Spleen (tissue), 7 donors: ENCODE data around the gene MED25.

Experiments
- POLR2AphosphoS5 ChIP-seq, 3 donors: sonication (generic); formaldehyde crosslinking; IDR thresholded peaks; one replicate each; pipeline ENCODE4 v1.5.1; 2017; ENCODE audit warnings: antibody characterized with exemption in 3 of 3
- TF ChIP-seq, protein P1 (sequence below), 11 experiments: fragments of 200-600 bp in 7 of 11; fragments of 450-650 bp in 4 of 11; sonication (generic) in 4 of 11; IDR thresholded peaks in 8 of 11; conservative IDR thresholded peaks in 3 of 11; 1 replicate in 7 of 11; 2 replicates in 4 of 11; pipeline versions ENCODE4 v1.4.0 to v1.8.0; 2016 to 2021; ENCODE audit warnings: antibody characterized with exemption in 11 of 11, inconsistent platforms in 4 of 11, mild to moderate bottlenecking in 1 of 11
- donor health status: DM: no; HTN: no; CAD: no; lungs with moderate emphysema.
- donor health status: DM: no; HTN: no; CAD: no.
- donor health status: DM: no; HTN: no; CAD: no.

GRCh38 chr19:49786376-49786820 is 31.7 kb upstream of the MED25 start:
- no peak for TF ChIP-seq POLR2AphosphoS5 (IDR thresholded peaks at IDR 0.05)
- TF ChIP-seq, protein P1, sequence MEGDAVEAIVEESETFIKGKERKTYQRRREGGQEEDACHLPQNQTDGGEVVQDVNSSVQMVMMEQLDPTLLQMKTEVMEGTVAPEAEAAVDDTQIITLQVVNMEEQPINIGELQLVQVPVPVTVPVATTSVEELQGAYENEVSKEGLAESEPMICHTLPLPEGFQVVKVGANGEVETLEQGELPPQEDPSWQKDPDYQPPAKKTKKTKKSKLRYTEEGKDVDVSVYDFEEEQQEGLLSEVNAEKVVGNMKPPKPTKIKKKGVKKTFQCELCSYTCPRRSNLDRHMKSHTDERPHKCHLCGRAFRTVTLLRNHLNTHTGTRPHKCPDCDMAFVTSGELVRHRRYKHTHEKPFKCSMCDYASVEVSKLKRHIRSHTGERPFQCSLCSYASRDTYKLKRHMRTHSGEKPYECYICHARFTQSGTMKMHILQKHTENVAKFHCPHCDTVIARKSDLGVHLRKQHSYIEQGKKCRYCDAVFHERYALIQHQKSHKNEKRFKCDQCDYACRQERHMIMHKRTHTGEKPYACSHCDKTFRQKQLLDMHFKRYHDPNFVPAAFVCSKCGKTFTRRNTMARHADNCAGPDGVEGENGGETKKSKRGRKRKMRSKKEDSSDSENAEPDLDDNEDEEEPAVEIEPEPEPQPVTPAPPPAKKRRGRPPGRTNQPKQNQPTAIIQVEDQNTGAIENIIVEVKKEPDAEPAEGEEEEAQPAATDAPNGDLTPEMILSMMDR (IDR thresholded peaks at IDR 0.05 in 8 of 11, conservative IDR thresholded peaks at IDR 0.05 in 3 of 11): no peak
